HG03175 (cell line): ENCODE results near the gene PPP2R5C.
A peak's percentile ranks its signal among the peaks of the same experiment; 100 is the strongest.
"Not testable (repeated sequence)": the region's sequence is repeated elsewhere in the genome, so short reads cannot be mapped to it uniquely, and the experiment has no call there.

ENCODE experiments used
- ATAC-seq: cut with Tn5 transposase; IDR thresholded peaks from one replicate; pipeline ENCODE4 v1.9.1; 2021; ENCODE audit warnings: mild to moderate bottlenecking, moderate library complexity; ENCODE audit not compliant: unreplicated experiment

PPP2R5C gene

DNA sequence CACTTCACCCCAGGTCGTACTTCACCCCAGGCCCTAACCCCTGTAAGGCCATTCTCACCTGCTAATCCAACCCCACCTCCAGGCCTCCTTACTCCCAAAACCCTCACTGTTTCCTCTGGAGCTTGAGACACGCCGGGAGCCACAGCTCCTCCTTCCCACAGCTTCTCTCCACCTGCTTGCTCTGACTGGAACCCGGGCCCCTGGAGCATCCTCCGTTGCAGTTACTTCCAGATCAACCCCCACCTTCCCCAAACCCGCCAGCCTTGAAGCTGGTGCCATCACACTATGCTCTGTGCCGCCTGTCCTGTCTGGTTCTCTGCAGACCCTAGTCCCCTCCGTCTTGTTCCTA lies 34.6 kb upstream of the PPP2R5C start:
- ATAC-seq: no peak

DNA sequence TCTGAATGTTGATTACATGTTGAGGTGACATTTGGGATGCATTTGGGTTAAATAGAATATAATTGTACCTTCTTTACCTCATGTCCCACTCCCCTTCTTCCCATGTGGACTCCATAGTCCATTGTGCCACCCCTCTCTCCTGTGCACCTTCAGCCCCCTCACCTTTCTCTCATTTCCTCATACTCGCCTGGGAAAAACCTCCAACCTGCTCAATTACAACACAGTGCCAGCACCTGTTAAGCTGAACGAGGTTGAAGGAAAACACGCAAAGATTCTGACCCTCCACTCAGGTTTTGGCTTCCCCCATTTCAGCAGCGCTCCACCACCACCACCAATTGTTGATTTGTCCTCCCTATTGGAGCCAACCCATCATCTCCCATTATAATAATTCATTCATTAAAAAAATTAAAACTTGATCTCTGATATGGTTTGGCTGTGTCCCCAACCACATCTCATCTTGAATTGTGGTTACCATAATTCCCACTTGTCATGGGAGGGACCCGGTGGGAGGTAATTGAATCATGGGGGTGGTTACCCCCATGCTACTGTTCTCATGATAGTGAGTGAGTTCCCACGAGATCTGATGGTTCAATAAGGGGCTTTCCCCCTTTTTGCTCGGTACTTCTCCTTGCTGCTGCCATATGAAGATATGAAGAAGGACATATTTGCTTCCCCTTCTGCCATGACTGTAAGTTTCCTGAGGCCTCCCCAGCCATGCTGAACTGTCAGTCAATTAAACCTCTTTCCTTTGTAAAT lies 33.7 kb upstream of the PPP2R5C start:
- no peak for ATAC-seq

DNA sequence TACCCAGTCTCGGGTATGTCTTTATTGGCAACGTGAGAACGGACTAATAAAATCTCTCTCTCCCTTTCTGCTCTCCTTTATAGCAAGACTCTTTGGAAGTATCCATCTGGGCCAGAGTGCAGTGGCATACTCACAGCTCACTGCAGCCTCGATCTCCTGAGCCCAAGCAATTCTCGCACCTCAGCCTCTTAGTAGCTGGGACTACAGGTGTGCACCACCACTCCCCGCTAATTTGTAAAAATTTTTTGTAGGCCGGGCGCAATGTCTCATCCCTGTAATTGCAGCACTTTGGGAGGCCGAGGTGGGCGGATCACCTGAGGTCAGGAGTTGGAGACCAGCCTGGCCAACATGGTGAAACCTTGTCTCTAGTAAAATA lies 33.2 kb upstream of the PPP2R5C start:
- ATAC-seq: no peak

DNA sequence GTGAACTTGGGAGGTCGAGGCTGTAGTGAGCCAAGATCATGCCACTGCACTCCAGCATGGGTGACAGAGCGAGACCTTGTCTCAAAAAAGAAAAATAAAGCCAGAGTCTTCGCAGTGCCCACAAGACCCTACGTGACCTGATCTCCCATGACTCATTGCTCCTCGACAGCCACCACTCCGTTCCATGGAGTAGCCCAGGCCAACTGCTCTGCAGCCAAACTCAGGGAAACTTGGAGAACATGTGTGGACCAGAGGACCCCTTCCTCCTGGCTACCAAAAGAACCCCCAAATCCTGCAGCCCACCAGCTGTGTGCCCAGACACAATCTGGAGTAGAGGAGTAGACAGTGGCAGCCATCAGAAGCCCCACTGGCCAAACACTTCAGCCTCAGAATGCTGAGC lies 32.1 kb upstream of the PPP2R5C start:
- no peak for ATAC-seq

DNA sequence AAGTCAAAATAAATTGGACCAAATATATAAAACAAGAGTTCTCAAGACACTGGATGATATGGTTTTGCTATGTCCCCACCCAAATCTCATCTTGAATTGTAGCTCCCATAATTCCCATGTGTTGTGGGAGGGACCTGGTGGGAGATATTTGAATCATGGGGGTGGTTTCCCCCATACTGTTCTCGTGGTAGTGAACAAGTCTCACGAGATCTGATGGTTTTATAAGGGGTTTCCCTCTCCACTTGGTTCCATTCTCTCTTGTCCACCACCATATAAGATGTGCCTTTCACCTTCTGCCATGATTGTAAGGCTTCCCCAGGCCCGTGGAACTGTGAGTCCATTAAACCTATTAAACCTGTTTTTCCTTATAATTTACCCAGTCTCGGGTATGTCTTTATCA lies 31.4 kb upstream of the PPP2R5C start:
- not testable (repeated sequence) for ATAC-seq

DNA sequence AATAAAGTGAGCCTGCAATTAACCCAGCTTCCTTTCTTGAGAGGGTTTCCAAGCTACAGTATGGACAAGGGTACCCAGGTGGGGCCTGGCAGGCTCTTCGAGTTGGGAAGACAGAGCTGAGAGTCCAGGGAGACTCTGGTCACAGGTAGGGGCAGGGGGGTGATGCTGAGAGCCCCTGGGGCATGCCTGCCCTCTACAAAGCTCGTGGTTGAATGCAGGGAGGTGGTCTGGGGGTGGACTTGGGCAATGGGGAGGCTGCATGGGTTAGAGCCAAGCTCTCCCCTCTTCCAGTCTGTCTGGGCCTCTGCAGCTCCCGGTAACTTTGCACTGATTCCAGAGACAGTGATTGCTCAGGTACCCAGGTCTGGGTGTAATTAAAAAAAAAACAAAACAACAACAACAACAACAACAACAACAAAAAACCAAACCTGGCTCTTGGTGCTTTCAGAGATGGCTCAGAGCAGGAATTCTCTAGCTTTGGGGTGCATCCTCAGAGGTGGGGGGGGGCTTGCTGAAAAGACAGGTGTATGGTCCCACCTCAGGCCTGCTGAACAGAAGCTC lies 30.8 kb upstream of the PPP2R5C start:
- no peak for ATAC-seq

DNA sequence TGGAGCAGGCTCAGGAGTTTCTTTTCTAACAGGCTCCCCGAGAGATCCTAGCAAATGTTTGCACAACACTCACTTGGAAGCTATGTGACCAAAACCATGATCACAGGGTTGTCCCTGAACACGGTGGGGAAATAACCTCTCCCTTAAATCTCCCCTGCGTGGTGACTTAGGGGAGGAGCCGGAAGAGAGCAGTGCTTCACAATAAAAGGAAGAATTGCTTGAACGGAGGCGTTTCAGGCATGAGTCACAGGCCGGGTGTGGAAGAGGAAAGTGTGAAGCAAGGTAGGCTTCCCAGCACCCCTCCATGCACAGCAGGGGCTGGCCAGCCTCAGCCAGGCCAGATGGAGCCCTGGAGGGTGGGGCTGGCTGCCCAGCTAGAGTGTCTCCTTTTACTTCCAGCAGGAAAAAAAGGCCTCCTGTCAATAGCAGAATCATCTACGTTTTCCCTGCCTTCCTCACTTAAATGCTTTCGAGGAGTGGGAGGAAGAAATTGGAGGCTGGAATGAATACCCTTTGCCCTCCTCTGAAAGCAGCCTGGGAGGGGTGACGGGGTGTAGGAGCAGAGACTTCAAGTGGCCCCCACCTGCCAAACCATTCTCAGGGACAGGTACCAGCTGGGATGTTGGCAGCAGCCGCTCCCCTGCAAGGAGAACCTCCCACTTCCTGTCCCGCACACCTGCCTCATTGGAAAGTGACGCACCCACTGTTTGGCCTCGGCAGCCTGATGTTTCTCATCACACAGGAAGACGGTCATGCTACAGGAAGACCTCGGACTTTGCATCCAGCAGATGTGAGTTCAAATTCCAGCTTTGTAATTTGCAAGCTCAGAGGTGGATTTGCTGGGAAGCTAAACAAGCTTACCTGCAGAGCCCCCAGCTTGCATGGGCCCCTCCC lies 30.1 kb upstream of the PPP2R5C start:
- peak; percentile 68 for ATAC-seq

DNA sequence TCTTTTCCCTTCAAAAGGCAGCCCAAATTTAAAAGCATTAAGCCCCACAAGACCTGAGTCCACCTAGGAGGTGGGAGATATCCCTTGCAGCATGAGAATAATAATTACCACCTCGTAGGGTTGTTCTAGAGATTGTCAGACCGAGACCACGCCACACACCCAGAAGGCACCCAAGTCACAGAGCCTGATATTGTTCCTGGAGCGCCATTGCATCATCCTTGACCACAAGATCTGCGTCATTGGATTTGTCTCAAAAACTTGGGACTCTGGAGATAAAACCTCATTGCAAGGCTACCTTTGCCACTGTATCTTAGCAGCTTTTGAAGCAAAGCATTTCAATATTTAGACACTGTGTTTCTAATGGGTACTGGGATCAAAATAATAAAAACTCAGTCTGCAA lies 29.4 kb upstream of the PPP2R5C start:
- ATAC-seq: no peak

DNA sequence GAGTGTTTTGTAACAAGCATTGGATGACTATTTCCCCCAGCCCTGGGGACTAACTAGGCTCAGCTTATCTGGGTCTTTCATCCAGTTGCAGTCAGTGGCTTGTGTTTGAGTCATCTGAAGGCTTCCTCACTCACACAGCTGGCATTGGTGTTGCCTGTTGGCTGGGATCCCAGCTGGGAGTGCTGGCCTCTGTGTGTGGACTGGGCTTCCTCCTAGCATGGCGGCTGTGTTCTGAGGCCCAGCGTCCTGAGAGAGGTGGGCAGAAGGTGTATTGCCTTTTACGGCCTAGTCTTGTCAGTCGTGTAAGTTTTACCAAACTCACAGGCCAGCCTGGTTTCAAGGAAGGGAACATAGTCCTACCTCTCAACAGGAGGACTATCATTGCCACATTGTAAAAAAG lies 28.3 kb upstream of the PPP2R5C start:
- ATAC-seq: no peak

DNA sequence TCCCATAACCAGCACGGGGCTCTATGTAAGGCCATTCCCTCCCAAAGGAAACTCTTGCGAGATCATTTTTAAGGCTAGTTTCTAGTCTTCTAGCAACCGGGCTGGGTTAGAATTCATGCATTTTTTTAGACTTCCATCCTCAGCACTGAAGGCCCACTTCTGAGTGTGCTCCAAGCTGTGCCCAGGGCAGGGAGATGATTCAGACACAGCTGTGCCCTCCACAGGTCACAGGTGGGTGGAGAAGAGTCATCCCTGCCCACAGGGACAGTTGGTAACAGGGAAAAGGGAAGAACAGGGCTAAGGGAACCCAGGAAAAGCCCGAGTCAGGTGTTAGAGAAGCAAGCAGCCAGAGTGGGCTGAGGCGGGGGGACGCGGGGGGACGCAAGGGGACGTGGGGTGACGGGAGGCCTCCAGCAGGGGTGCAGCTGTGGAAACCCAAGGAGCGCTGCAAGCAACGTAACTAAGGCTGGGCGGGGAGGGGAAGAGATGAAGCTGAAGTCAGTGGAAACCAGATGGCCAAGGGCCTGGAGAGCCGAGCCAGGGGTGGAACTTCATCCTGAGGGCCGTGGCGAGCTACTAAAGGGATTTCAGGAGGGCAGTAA lies 27.2 kb upstream of the PPP2R5C start:
- ATAC-seq: no peak

DNA sequence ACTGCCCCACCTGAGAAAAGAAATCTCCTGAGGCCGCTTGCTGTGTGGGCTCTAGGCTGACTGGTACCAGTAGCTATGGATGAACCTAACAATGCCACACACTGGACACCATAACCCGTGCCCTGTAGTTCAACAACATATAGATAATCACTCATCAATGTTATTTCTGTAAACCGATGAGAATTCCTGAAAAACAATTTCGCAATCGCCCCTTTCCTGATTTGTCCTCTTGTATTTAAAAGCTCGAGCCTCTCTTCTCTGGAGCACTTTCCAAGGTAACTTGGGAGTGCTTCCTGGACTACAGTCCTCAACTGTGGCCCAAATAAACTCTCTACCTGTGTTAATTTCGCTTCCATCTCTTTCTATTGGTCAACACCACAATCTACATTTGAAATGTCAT lies 26.1 kb upstream of the PPP2R5C start:
- ATAC-seq: no peak

DNA sequence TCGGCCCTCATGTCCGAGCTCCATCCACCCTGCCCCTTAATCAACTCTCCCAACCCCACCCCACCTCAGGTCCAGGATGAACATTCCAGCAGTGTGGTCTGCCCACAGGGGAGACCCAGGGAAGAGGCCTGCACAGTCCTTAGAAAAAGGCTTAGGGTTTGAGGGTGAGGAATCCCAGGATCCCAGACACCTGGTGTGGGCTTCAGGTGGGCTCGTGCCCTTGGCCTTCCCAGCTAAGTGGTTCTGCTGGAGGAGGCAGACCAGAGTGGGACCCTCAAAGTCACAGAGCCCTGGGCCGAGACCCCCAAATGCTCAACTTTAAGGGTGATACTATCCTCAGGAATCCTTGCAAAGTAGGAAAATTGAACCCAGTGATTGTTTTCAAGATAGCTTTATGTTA lies 25.4 kb upstream of the PPP2R5C start:
- no peak for ATAC-seq

DNA sequence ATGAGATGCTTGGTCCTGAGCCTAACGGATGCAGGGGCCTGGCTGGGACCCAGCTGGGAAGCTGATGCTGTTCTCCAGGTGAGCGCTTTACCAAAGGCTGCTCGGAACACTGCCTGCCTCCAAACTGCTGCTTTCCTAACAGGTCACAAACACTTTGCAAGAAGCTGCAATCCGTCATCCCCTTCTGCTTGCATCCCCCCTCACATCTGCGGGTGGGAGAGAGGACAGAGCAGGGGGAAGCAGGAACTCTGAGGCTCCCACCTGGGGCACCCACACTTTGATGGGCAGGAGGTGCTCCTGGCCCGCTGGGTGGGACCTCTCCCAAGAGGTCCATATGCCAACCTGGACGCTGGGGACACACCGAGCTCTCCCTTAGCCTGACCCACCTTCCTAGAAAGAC lies 24.9 kb upstream of the PPP2R5C start:
- no peak for ATAC-seq

DNA sequence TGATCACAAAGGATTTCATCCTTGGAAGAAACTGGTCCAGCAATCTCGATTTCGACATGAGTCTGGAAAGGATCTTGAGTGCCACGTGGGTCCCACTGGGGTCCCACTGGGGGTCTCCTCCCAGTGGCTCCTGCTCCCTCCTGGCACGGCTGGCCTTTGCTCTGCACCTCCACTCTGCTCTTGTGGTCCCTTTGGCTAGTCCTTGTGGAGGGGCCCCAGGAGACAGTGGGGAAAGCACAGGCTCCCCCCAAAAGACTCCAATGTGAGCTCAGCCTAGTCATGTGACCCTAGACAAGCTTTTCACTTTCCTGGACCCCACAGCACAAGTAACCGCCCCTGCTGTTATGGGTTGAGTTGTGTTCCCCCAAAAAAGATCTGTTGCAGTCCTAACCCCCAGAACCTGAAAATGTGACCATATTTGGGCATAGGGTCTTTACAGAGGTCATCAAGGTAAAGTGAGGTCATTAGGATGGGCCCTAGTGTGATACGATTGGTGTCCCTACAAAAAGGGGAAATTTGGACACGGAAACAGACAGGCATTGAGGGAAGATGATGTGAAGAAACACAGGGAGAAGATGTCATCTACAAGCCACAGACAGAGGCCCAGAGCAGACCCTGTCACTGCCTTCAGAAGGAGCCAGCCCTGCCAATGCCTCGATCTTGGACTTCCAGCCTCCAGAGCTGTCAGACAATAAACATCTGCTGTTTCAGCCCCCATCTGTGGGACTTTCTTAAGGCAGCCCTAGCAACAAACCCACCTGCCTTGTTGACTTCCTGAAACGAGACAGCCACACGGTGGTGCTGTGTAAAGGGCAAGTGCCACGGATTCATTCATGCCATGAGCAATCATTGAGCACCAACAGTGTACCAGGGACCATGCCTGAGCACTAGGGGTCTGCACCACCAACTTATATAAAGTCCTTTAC lies 23.8 kb upstream of the PPP2R5C start:
- ATAC-seq: no peak

DNA sequence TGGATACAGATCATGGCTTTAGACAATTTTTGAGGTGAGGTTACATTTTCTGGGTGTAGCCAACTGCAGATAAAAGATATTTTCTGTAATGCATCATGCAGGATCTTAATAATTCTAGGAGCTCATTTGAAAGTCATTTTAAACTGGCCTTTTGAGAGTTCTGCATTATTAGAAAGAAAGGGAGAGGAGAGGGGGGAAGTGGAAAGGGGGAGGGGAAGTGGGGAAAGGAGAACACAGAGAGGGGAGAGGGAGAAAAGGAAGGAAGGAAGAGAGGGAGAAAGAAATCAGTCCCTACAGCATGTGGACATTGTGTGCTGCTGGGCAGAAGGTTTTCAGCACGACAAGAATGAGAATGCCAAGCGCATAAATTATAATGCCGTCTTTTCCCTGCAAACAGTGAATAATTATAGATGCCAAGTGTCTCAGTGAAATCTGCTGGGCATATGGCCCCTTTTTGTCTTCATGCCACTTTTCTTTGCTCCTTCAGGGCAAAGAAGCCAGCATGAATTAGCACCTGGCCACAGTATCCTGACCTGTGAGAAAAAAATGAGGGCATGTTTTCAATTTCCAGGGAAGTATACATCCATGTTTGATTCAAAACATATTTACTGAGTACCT lies 22.7 kb upstream of the PPP2R5C start:
- no peak for ATAC-seq

DNA sequence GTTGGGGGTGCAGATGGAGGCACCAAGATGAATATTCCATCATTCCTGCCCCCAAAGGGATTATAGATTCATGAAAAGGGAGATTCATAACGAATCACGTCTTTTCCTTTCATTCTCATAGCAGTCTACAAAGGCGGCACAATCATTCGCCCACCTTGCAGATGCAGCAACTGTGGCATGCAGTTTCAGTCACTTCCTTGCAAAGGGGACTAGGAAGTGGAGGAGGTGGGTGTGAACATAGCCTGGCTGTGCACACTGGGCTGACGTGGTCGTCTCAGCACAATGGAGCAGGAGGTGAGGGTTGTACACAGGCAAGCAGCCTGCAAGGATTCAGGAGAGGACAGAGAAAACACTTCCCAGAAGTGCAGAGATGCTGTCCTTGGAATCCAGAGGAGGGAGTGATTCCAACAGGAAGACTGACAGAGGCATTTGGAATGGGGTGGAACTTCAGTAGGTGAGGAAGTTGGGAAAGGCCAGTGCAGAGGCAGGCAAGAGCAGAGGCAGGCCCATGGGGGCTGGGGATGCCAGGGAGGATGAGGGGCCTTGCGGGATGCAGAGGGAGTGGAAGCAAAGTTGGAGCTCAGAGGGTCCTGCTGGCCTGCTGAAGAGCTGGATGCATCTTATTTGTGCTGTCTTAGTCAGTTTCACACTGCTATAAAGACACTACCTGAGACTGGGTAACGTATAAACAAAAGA lies 21.9 kb upstream of the PPP2R5C start:
- ATAC-seq: no peak

DNA sequence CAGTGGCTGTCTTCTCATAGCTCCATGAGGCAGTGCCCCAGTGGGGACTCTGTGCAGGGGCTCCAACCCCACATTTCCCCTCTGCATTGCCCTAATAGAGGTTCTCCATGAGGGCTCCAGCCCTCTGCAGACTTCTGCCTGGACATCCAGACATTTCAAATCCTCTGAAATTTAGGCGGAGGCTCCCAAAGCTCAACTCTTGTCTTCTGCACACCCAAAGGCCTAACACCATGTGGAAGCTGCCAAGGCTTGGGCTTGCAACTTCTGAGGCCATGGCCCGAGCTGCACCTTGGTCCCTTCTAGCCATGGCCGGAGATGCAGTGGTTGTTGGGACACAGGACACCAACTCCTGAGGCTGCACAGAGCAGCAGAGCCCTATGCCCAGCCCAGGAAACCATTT lies 20.5 kb upstream of the PPP2R5C start:
- no peak for ATAC-seq

DNA sequence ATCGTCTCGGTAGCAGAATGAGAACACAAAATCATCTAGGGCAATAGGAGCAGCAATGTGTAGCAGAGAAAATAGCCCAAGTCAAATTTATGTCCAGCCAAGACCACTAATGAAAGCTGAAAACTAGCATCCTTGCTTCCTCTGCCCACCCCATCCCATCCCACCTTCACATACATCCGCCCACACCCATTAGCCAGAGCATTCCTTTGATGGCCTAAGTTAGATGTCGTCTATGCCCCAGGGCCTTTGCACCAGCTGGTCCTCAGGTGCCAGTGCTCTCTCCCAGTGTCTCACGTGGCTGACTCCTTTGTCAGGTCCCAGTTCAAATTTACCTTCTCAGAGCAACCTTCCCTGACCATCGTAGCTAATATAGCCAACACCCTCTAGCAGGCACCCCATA lies 17.8 kb upstream of the PPP2R5C start:
- ATAC-seq: no peak

DNA sequence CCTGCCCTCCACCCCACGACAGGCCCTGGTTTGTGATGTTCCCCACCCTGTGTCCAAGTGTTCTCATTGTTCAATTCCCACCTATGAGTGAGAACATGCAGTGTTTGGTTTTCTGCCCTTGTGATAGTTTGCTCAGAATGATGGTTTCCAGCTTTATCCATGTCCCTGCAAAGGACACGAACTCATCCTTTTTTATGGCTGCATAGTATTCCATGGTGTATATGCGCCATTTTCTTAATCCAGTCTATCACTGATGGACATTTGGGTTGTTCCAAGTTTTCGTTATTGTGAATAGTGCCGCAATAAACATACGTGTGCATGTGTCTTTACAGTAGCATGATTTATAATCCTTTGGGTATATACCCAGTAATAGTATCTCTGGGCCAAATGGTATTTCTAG lies 17.1 kb upstream of the PPP2R5C start:
- ATAC-seq: not testable (repeated sequence)

DNA sequence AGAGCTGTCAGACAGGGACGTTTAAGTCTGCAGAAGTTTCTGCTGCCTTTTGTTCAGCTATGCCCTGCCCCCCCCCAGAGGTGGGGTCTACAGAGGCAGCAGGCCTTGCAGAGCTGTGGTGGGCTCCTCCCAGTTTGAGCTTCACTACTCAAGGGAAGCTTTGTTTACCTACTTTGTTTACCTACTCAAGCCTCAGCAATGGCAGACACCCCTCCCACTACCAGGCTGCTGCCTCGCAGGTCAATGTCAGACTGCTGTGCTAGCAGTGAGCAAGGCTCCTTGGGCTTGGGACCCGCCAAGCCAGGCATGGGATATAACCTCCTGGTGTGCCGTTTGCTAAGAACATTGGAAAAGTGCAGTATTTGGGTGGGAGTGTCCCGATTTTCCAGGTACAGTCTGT lies 11.8 kb upstream of the PPP2R5C start:
- not testable (repeated sequence) for ATAC-seq
